DND-41 (cell line): ENCODE results near the gene BIRC3.
A peak's percentile ranks its signal among the peaks of the same experiment; 100 is the strongest.

Experiments used
- CTCF ChIP-seq: IDR thresholded peaks from 2 replicates; pipeline ENCODE4 v1.5.1; 2012; ENCODE audit warnings: borderline replicate concordance, low read length, moderate library complexity, mild to moderate bottlenecking; ENCODE audit not compliant: poor library complexity, severe bottlenecking; ENCODE audit errors: extremely low read depth
- EZH2 ChIP-seq: IDR thresholded peaks from 3 replicates; pipeline ENCODE4 v1.6.1; 2012; ENCODE audit warnings: borderline replicate concordance, low read depth, mild to moderate bottlenecking, moderate library complexity, low read length, inconsistent platforms; ENCODE audit not compliant: severe bottlenecking

GRCh38 chr11:102287964-102288724 lies 29.1 kb upstream of the BIRC3 start:
- TF ChIP-seq EZH2 (no peak), CTCF (peak; percentile 92)
